ENCODE data around the gene DNAJB9.

Gene DNAJB9

GRCh38 chr7:108590606-108591005, 20.9 kb downstream of the DNAJB9 start:
- no peak for DNase-seq (ENCODE audit: low read depth)
- TF ChIP-seq CTCF (conservative IDR thresholded peaks at IDR 0.05; ENCODE audit: control insufficient read depth, insufficient read depth, low read depth, low read length), result no peak
- H3K4me3 ChIP-seq (ENCODE audit: control insufficient read depth, low read depth, low read length), result no peak overlapping the region

- H3K4me3 ChIP-seq (ENCODE audit: control insufficient read depth, low read depth, low read length), result no peak overlapping the region
- DNase-seq (ENCODE audit: low read depth), result no peak
- peak; percentile 19 for TF ChIP-seq CTCF (conservative IDR thresholded peaks at IDR 0.05; ENCODE audit: control insufficient read depth, insufficient read depth, low read depth, low read length)
Observed at GRCh38 chr7:108592646-108593201, 23.1 kb downstream of the DNAJB9 start.

GRCh38 chr7:108596560-108596959, 26.9 kb downstream of the DNAJB9 start:
- no peak for TF ChIP-seq CTCF (conservative IDR thresholded peaks at IDR 0.05; ENCODE audit: control insufficient read depth, insufficient read depth, low read depth, low read length)
- no peak overlapping the region for H3K4me3 ChIP-seq (ENCODE audit: control insufficient read depth, low read depth, low read length)
- DNase-seq (ENCODE audit: low read depth), result no peak

GRCh38 chr7:108598153-108598552, 28.5 kb downstream of the DNAJB9 start:
- DNase-seq (ENCODE audit: low read depth), result no peak
- TF ChIP-seq CTCF (conservative IDR thresholded peaks at IDR 0.05; ENCODE audit: control insufficient read depth, insufficient read depth, low read depth, low read length), result no peak
- H3K4me3 ChIP-seq (ENCODE audit: control insufficient read depth, low read depth, low read length), result no peak overlapping the region

GRCh38 chr7:108598914-108599580, 29.4 kb downstream of the DNAJB9 start:
- DNase-seq (ENCODE audit: low read depth), result no peak
- no peak overlapping the region for H3K4me3 ChIP-seq (ENCODE audit: control insufficient read depth, low read depth, low read length)
- TF ChIP-seq CTCF (conservative IDR thresholded peaks at IDR 0.05; ENCODE audit: control insufficient read depth, insufficient read depth, low read depth, low read length), result no peak

- TF ChIP-seq CTCF (conservative IDR thresholded peaks at IDR 0.05; ENCODE audit: control insufficient read depth, insufficient read depth, low read depth, low read length), result no peak
Observed at GRCh38 chr7:108600399-108600798, 30.7 kb downstream of the DNAJB9 start.

More at GRCh38 chr7:108600399-108600798, 30.7 kb downstream of the DNAJB9 start:
- DNase-seq (ENCODE audit: low read depth), result no peak
- no peak overlapping the region for H3K4me3 ChIP-seq (ENCODE audit: control insufficient read depth, low read depth, low read length)

All from fibroblast of mammary gland (primary cell).